Loucy (cell line): ENCODE measurements around the gene DTL.
"Not testable (repeated sequence)": the region's sequence is repeated elsewhere in the genome, so short reads cannot be mapped to it uniquely, and the experiment has no call there.

Source experiments
- H2AFZ ChIP-seq: fragments of 200-600 bp; sonication (generic); 2 replicates; pipeline ENCODE4 v1.6.0; 2016; ENCODE audit warnings: antibody characterized with exemption, mild to moderate bottlenecking, low read length, moderate library complexity
- H3F3A ChIP-seq: fragments of 200-600 bp; 2 replicates; pipeline ENCODE4 v1.6.0; 2016; ENCODE audit warnings: antibody characterized with exemption, low read depth, mild to moderate bottlenecking
- H3K27me3 ChIP-seq: fragments of 200-600 bp; sonication (generic); 2 replicates; pipeline ENCODE4 v1.6.1; 2014; ENCODE audit warnings: low read length, mild to moderate bottlenecking; ENCODE audit not compliant: insufficient read depth, poor library complexity, severe bottlenecking
- H3K36me3 ChIP-seq: fragments of 200-600 bp; sonication (generic); 2 replicates; pipeline ENCODE4 v1.6.1; 2016; ENCODE audit warnings: low read length; ENCODE audit not compliant: insufficient read depth
- H3K4me1 ChIP-seq: fragments of 200-600 bp; sonication (generic); 2 replicates; pipeline ENCODE4 v1.5.1; 2014; ENCODE audit warnings: low read length, mild to moderate bottlenecking; ENCODE audit not compliant: insufficient read depth, poor library complexity, severe bottlenecking
- H3K4me2 ChIP-seq: fragments of 200-600 bp; sonication (generic); 2 replicates; pipeline ENCODE4 v1.6.0; 2014; ENCODE audit warnings: antibody characterized with exemption, low read length, low read depth, mild to moderate bottlenecking; ENCODE audit not compliant: poor library complexity, severe bottlenecking
- H3K4me3 ChIP-seq: fragments of 200-600 bp; sonication (generic); 2 replicates; pipeline ENCODE4 v1.5.1; 2014; ENCODE audit warnings: low read length, mild to moderate bottlenecking, mixed read lengths; ENCODE audit not compliant: poor library complexity, severe bottlenecking
- H3K79me2 ChIP-seq: fragments of 200-600 bp; sonication (generic); 2 replicates; pipeline ENCODE4 v1.6.1; 2014; ENCODE audit warnings: low read length; ENCODE audit not compliant: insufficient read depth
- H3K9ac ChIP-seq: fragments of 200-600 bp; sonication (generic); 2 replicates; pipeline ENCODE4 v1.6.0; 2014; ENCODE audit warnings: mild to moderate bottlenecking, low read depth, low read length, moderate library complexity; ENCODE audit not compliant: poor library complexity, severe bottlenecking
- H3K9me2 ChIP-seq: fragments of 200-600 bp; sonication (generic); replicated peaks from 2 replicates; pipeline ENCODE4 v1.6.1; 2016; ENCODE audit warnings: low read depth, low read length, mixed read lengths
- H3K9me3 ChIP-seq: fragments of 200-600 bp; sonication (generic); 2 replicates; pipeline ENCODE4 v1.6.1; 2014; ENCODE audit warnings: mild to moderate bottlenecking, antibody characterized with exemption, low read length, low read depth; ENCODE audit not compliant: insufficient read depth
- H4K20me1 ChIP-seq: fragments of 200-600 bp; sonication (generic); 2 replicates; pipeline ENCODE4 v1.6.0; 2014; ENCODE audit warnings: antibody characterized with exemption, low read length, mild to moderate bottlenecking; ENCODE audit not compliant: insufficient read depth, poor library complexity, severe bottlenecking
- EZH2phosphoT487 ChIP-seq: fragments of 200-600 bp; IDR thresholded peaks from 2 replicates; pipeline ENCODE4 v1.6.1; 2018; ENCODE audit warnings: antibody characterized with exemption, mild to moderate bottlenecking, moderate library complexity, borderline replicate concordance
- TF ChIP-seq, protein P1 (sequence below): fragments of 200-600 bp; sonication (generic); conservative IDR thresholded peaks from 2 replicates; pipeline ENCODE4 v1.5.1; 2014; ENCODE audit warnings: mild to moderate bottlenecking, antibody characterized with exemption, low read length

DTL gene

DNA sequence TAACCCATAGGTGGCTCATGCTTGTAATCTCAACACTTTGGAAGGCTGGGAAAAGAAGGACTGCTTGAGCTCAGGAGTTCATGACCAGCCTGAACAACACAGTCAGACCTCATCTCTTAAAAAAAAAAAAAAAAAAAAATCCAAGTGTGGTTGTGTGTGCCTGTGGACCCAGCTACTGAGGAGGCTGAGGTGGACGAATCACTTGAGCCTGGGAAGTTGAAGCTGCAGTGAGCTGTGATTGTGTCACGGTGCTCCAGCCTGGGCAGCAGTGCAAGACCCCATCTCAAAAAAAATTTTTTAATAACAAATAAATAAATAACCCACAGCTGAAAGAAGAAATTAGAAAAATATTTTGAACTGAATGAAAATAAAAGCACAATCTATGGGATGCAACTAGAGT is 14.0 kb upstream of the DTL start:
- peaks cover 4% of the 10 kb centered on the region for H3K4me1 ChIP-seq
- peaks cover 40% of the 10 kb centered on the region for H3K36me3 ChIP-seq
- H3K4me2 ChIP-seq = no peak overlapping the region
- no peaks in the 10 kb centered on the region for H3K9me2 ChIP-seq
- no peak overlapping the region for H3K4me3 ChIP-seq
- H4K20me1 ChIP-seq = peaks cover 11% of the 10 kb centered on the region
- TF ChIP-seq, protein P1, sequence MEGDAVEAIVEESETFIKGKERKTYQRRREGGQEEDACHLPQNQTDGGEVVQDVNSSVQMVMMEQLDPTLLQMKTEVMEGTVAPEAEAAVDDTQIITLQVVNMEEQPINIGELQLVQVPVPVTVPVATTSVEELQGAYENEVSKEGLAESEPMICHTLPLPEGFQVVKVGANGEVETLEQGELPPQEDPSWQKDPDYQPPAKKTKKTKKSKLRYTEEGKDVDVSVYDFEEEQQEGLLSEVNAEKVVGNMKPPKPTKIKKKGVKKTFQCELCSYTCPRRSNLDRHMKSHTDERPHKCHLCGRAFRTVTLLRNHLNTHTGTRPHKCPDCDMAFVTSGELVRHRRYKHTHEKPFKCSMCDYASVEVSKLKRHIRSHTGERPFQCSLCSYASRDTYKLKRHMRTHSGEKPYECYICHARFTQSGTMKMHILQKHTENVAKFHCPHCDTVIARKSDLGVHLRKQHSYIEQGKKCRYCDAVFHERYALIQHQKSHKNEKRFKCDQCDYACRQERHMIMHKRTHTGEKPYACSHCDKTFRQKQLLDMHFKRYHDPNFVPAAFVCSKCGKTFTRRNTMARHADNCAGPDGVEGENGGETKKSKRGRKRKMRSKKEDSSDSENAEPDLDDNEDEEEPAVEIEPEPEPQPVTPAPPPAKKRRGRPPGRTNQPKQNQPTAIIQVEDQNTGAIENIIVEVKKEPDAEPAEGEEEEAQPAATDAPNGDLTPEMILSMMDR = no peak
- no peak for TF ChIP-seq EZH2phosphoT487
- no peak overlapping the region for H3K9ac ChIP-seq
- H2AFZ ChIP-seq = no peak overlapping the region
- no peaks in the 10 kb centered on the region for H3F3A ChIP-seq
- H3K79me2 ChIP-seq = peaks cover 62% of the 10 kb centered on the region
- peaks cover 8% of the 10 kb centered on the region; the same call in 1 of the 2 replicates for H3K9me3 ChIP-seq
- H3K27me3 ChIP-seq = no peaks in the 10 kb centered on the region

DNA sequence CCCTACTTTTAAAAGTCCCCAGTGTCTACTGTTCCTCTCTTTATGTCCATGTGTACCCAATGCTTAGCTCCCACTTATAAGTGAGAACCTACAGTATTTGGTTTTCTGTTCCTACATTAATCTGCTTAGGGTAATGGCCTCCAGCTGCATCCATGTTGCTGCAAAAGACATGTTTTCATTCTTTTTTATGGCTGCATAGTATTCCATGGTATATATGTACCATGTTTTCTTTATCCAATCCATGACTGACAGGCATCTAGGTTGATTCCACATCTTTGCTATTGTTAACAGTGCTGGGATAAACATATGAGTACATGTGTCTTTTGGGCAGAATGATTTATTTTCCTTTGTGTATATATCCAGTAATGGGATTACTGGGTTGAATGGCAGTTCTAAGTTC is 12.6 kb upstream of the DTL start:
- H3F3A ChIP-seq, H3K9me2 ChIP-seq, H3K27me3 ChIP-seq, H3K9ac ChIP-seq, H3K4me2 ChIP-seq, H3K4me3 ChIP-seq, H2AFZ ChIP-seq, H3K9me3 ChIP-seq: not testable (repeated sequence)
- peaks cover 32% of the 10 kb centered on the region; the same call in 1 of the 2 replicates for H3K36me3 ChIP-seq
- H4K20me1 ChIP-seq = peaks cover 20% of the 10 kb centered on the region
- H3K4me1 ChIP-seq = peaks cover 14% of the 10 kb centered on the region
- peaks cover 75% of the 10 kb centered on the region for H3K79me2 ChIP-seq

DNA sequence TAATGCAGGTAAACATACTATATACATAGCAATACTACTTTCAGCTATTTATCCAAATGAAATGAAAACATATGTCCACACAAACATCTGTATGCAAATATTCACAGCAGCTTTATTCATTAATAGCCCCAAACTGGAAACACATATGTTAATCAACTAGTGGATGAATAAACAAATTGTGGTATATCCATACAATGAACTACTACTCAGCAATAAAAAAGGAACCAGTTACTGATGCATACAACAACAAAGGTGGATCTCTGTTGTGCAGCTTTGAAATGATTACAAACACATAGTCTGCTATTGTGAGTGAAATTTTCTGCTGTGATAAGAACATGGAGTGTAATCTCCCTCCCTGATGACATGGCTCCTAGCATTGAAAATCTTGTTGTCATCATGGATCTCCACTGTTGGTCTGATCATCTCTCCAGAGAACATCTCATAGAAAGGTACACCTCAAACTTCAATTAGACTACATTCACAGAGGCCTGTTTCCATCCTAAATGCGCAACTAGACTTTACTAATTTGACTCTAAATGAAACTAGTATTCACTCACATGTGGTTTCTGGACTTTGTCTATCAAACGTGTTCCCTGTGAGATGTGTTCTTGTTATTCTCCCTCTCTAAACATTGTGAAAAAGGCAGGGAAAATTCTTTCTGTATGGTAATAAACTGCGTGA is 10.9 kb upstream of the DTL start:
- peaks cover 27% of the 10 kb centered on the region; the same call in 1 of the 2 replicates for H3K36me3 ChIP-seq
- TF ChIP-seq EZH2phosphoT487 = no peak
- TF ChIP-seq, protein P1 = no peak
- H3K79me2 ChIP-seq = peaks cover 88% of the 10 kb centered on the region
- H2AFZ ChIP-seq = no peak overlapping the region
- peaks cover 31% of the 10 kb centered on the region for H3K4me1 ChIP-seq
- H3K27me3 ChIP-seq = no peaks in the 10 kb centered on the region
- peaks cover 8% of the 10 kb centered on the region; the same call in 1 of the 2 replicates for H3K9me3 ChIP-seq
- no peaks in the 10 kb centered on the region for H3F3A ChIP-seq
- H3K4me2 ChIP-seq = no peak overlapping the region
- peaks cover 33% of the 10 kb centered on the region for H4K20me1 ChIP-seq
- no peak overlapping the region for H3K4me3 ChIP-seq
- no peak overlapping the region for H3K9ac ChIP-seq
- no peaks in the 10 kb centered on the region for H3K9me2 ChIP-seq

DNA sequence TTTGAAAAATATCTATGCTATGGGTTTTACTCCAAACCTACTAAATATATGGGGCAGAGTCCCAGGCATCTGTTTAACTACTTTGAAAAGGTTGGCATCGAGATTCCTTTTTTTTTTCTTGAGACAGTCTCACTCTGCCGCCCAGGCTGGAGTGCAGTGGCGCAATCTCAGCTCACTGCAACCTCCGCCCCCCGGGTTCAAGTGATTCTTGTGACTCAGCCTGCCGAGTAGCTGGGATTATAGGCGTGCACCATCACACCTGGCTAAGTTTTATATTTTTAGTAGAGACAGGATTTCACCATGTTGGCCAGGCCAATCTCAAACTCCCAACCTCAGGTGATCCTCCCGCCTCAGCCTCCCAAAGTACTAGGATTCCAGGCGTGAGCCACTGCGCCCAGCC is 7.8 kb upstream of the DTL start:
- not testable (repeated sequence) for H3K9me2 ChIP-seq, H2AFZ ChIP-seq, H3K9me3 ChIP-seq, H3K27me3 ChIP-seq, H3F3A ChIP-seq
- H4K20me1 ChIP-seq = peaks cover 57% of the 10 kb centered on the region
- H3K4me3 ChIP-seq = peak overlapping the region; percentile 38
- H3K4me2 ChIP-seq = peak overlapping the region; percentile 96
- peaks cover 17% of the 10 kb centered on the region; the same call in 1 of the 2 replicates for H3K36me3 ChIP-seq
- H3K4me1 ChIP-seq = peaks cover 55% of the 10 kb centered on the region
- peak overlapping the region; percentile 13 for H3K9ac ChIP-seq
- H3K79me2 ChIP-seq = peaks cover 100% of the 10 kb centered on the region
